ENCODE data around the gene CDHR1. TPM values are rescaled to one million over a fixed set of nuclear protein-coding genes. Genes with fewer than 3 reads are reported as not detected.

CDHR1 gene
- polyA plus RNA-seq, 1 of the 3 experiments (the other 2 are of a cell fraction) = 0.02 TPM

GRCh38 chr10:84200537-84201243 lies 6.4 kb downstream of the CDHR1 start (continued):
- TF ChIP-seq TAF1 (IDR thresholded peaks at IDR 0.05; ENCODE audit: borderline replicate concordance, low read depth, low read length) (no peak), ZBTB33 (IDR thresholded peaks at IDR 0.05; ENCODE audit: borderline replicate concordance, low read depth) (no peak), RFX5 (IDR thresholded peaks at IDR 0.05; ENCODE audit: low read length) (no peak), YY1 (IDR thresholded peaks at IDR 0.05; ENCODE audit: low read depth) (no peak), EP300 (IDR thresholded peaks at IDR 0.05; ENCODE audit: borderline replicate concordance in 1 of 2, low read depth in 1 of 2, low read length in 1 of 2) (no peak)

GRCh38 chr10:84201244-84201606 lies 6.9 kb downstream of the CDHR1 start:
- no peaks in the 10 kb centered on the region for H3K9me3 ChIP-seq
- no peaks in the 10 kb centered on the region for H3K27me3 ChIP-seq (ENCODE audit: insufficient read depth)
- no peak overlapping the region for H3K9ac ChIP-seq
- H3K79me2 ChIP-seq (ENCODE audit: insufficient read depth) = no peaks in the 10 kb centered on the region
- H3F3A ChIP-seq (replicated peaks; ENCODE audit: insufficient read depth) = no peaks in the 10 kb centered on the region
- 39% methylated on average over 5 of the region's 6 CpGs for WGBS (ENCODE audit: low lambda C conversion rate)
- ChIA-PET POLR2A (no interaction called here), CTCF (interaction anchor here (1.0 to 2.0 kb wide), 2 partner anchors 52 to 53 kb away, joined by 3 to 9 read pairs; no protein-coding TSS in a partner anchor)
- TF ChIP-seq TAF1 (IDR thresholded peaks at IDR 0.05; ENCODE audit: borderline replicate concordance, low read depth, low read length) = no peak
- TF ChIP-seq, protein P1, sequence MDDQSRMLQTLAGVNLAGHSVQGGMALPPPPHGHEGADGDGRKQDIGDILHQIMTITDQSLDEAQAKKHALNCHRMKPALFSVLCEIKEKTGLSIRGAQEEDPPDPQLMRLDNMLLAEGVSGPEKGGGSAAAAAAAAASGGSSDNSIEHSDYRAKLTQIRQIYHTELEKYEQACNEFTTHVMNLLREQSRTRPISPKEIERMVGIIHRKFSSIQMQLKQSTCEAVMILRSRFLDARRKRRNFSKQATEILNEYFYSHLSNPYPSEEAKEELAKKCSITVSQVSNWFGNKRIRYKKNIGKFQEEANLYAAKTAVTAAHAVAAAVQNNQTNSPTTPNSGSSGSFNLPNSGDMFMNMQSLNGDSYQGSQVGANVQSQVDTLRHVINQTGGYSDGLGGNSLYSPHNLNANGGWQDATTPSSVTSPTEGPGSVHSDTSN (IDR thresholded peaks at IDR 0.05) = no peak
- TF ChIP-seq FOXM1 (IDR thresholded peaks at IDR 0.05; ENCODE audit: low read depth) = no peak
- no peak for TF ChIP-seq YY1 (IDR thresholded peaks at IDR 0.05; ENCODE audit: low read depth)
- TF ChIP-seq MEF2A (IDR thresholded peaks at IDR 0.05; ENCODE audit: borderline replicate concordance, low read depth) = no peak
- TF ChIP-seq EZH2phosphoT487 (IDR thresholded peaks at IDR 0.05; ENCODE audit: borderline replicate concordance, low read depth) = no peak
- no peak for TF ChIP-seq JUND (IDR thresholded peaks at IDR 0.05)
- TF ChIP-seq REST (IDR thresholded peaks at IDR 0.05; ENCODE audit: low read depth, low read length) = no peak
- TF ChIP-seq RFX5 (IDR thresholded peaks at IDR 0.05; ENCODE audit: low read length) = no peak
- no peak for TF ChIP-seq GATA2 (CRISPR knock-in tag; IDR thresholded peaks at IDR 0.05)
- no peak for TF ChIP-seq ELF1 (IDR thresholded peaks at IDR 0.05)
- TF ChIP-seq RXRA (IDR thresholded peaks at IDR 0.05; ENCODE audit: borderline replicate concordance, low read depth) = no peak
- TF ChIP-seq RCOR1 (IDR thresholded peaks at IDR 0.05; ENCODE audit: low read length) = no peak
- TF ChIP-seq POLR2AphosphoS5 (IDR thresholded peaks at IDR 0.05; ENCODE audit: low read depth, low read length) = no peak
- TF ChIP-seq SIN3A (IDR thresholded peaks at IDR 0.05; ENCODE audit: borderline replicate concordance, low read depth, low read length) = no peak
- no peak for TF ChIP-seq NFIC (IDR thresholded peaks at IDR 0.05; ENCODE audit: borderline replicate concordance)
- TF ChIP-seq, protein P2, sequence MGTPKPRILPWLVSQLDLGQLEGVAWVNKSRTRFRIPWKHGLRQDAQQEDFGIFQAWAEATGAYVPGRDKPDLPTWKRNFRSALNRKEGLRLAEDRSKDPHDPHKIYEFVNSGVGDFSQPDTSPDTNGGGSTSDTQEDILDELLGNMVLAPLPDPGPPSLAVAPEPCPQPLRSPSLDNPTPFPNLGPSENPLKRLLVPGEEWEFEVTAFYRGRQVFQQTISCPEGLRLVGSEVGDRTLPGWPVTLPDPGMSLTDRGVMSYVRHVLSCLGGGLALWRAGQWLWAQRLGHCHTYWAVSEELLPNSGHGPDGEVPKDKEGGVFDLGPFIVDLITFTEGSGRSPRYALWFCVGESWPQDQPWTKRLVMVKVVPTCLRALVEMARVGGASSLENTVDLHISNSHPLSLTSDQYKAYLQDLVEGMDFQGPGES (IDR thresholded peaks at IDR 0.05; ENCODE audit: low read depth, low read length) = no peak
- no peak for TF ChIP-seq GABPA (IDR thresholded peaks at IDR 0.05; ENCODE audit: low read depth)
- no peak for TF ChIP-seq SMC3 (IDR thresholded peaks at IDR 0.05; ENCODE audit: low read depth, low read length)
- H3K4me1 ChIP-seq (ENCODE audit: control insufficient read depth in 1 of 2, insufficient read depth in 2 of 2, low read depth in 1 of 2, low read length in 1 of 2) = no peaks in the 10 kb centered on the region
- no peak overlapping the region for H3K4me2 ChIP-seq
- no peaks in the 10 kb centered on the region for H3K9me2 ChIP-seq
- no peak overlapping the region for H3K27ac ChIP-seq (ENCODE audit: low read depth in 2 of 2, low read length in 1 of 2)
- H2AFZ ChIP-seq (ENCODE audit: low read depth) = no peak overlapping the region
- H4K20me1 ChIP-seq (ENCODE audit: insufficient read depth) = no peaks in the 10 kb centered on the region
- H3K36me3 ChIP-seq (replicated peaks in 1 of 2; ENCODE audit: control insufficient read depth in 1 of 2, insufficient read depth in 2 of 2, low read length in 1 of 2) = no peaks in the 10 kb centered on the region
- H3K4me3 ChIP-seq (ENCODE audit: low read depth in 2 of 2, low read length in 1 of 2) = no peak overlapping the region
- DNase-seq = no peak

Data from SK-N-SH (cell line).